Smooth muscle cell (in vitro differentiated cells): ENCODE measurements around the gene TMEM18. TPM values are rescaled to one million over a fixed set of nuclear protein-coding genes. Genes with fewer than 3 reads are reported as not detected.

ENCODE experiments used
- DNase-seq: peaks from one replicate; lab custom pipeline; 2025; ENCODE audit not compliant: unreplicated experiment; lab: John Stamatoyannopoulos, UW
- H2AFZ ChIP-seq: fragments of 200-600 bp; sonication (generic); 2 replicates; pipeline ENCODE4 v1.6.0; 2016; ENCODE audit warnings: antibody characterized with exemption, low read depth, mild to moderate bottlenecking
- H3F3A ChIP-seq: fragments of 200-600 bp; sonication (generic); 2 replicates; pipeline ENCODE4 v1.6.0; 2017; ENCODE audit warnings: antibody characterized with exemption, low read depth
- H3K27ac ChIP-seq: fragments of 200-600 bp; sonication (generic); 2 replicates; pipeline ENCODE4 v1.5.1; 2016; ENCODE audit warnings: low read depth, mild to moderate bottlenecking
- H3K27me3 ChIP-seq: fragments of 200-600 bp; sonication (generic); 2 replicates; pipeline ENCODE4 v1.6.1; 2016; ENCODE audit warnings: low read depth, mild to moderate bottlenecking
- H3K36me3 ChIP-seq: fragments of 200-600 bp; sonication (generic); 2 replicates; pipeline ENCODE4 v1.5.1; 2016; ENCODE audit warnings: low read depth
- H3K4me1 ChIP-seq: fragments of 200-600 bp; sonication (generic); 2 replicates; pipeline ENCODE4 v1.5.1; 2016; ENCODE audit warnings: low read depth
- H3K4me2 ChIP-seq: fragments of 200-600 bp; sonication (generic); 2 replicates; pipeline ENCODE4 v1.6.0; 2016; ENCODE audit warnings: mild to moderate bottlenecking
- H3K4me3 ChIP-seq: fragments of 200-600 bp; sonication (generic); 2 replicates; pipeline ENCODE4 v1.5.1; 2016; ENCODE audit warnings: mild to moderate bottlenecking
- H3K79me2 ChIP-seq: fragments of 200-600 bp; sonication (generic); 2 replicates; pipeline ENCODE4 v1.6.0; 2016; ENCODE audit warnings: low read depth, mild to moderate bottlenecking
- H3K9ac ChIP-seq: fragments of 200-600 bp; sonication (generic); 2 replicates; pipeline ENCODE4 v1.6.0; 2016; ENCODE audit warnings: low read depth
- H3K9me3 ChIP-seq: fragments of 200-600 bp; sonication (generic); replicated peaks from 2 replicates; pipeline ENCODE4 v1.5.1; 2016; ENCODE audit warnings: low read depth
- H4K20me1 ChIP-seq: fragments of 200-600 bp; sonication (generic); 2 replicates; pipeline ENCODE4 v1.6.0; 2016; ENCODE audit warnings: low read depth
- CTCF ChIP-seq: fragments of 200-600 bp; sonication (generic); IDR thresholded peaks from 2 replicates; pipeline ENCODE4 v1.5.1; 2017; ENCODE audit warnings: borderline replicate concordance, mild to moderate bottlenecking, antibody characterized with exemption; ENCODE audit not compliant: insufficient read depth, poor library complexity, severe bottlenecking
- WGBS: methylation state at CpG from one replicate; pipeline ENCODE4 v1.1.7; 2016; ENCODE audit warnings: low lambda C conversion rate; 5-methylcytosine and 5-hydroxymethylcytosine counted together
- polyA plus RNA-seq: library from polyadenylated mRNA; unstranded; fragments of >200 nt; fragmentation: Nextera tagmentation; extraction: Ambion mirVana; gene quantifications from 2 replicates; pipeline ENCODE4 v1.2.1, GENCODE V29; 2016
- total RNA-seq: library from RNA; depleted of rRNA; stranded (reverse); fragments of >200 nt; gene quantifications from 2 replicates; pipeline ENCODE4 v1.2.3, GENCODE V29; 2014

TMEM18 gene
- total and polyA plus RNA-seq, 2 experiments from 2014 or later: 18.3 to 29.1 TPM

- no peaks in the 10 kb centered on the region for H3K79me2 ChIP-seq
- H3K9me3 ChIP-seq: no peaks in the 10 kb centered on the region
- H2AFZ ChIP-seq: no peak overlapping the region
- no peak overlapping the region for H3K4me3 ChIP-seq
- 89% methylated on average over 5 of the region's 5 CpGs for WGBS
- H3F3A ChIP-seq: no peaks in the 10 kb centered on the region
- no peak overlapping the region for H3K27ac ChIP-seq
- DNase-seq: no peak
- no peak overlapping the region for H3K4me2 ChIP-seq
- TF ChIP-seq CTCF: no peak
- H3K4me1 ChIP-seq: no peaks in the 10 kb centered on the region
- H3K36me3 ChIP-seq: no peaks in the 10 kb centered on the region
- H4K20me1 ChIP-seq: no peaks in the 10 kb centered on the region
- no peak overlapping the region for H3K9ac ChIP-seq
- H3K27me3 ChIP-seq: no peaks in the 10 kb centered on the region
These were observed 46.6 kb upstream of the TMEM18 start for GRCh38 chr2:723761-724160.

- Histone ChIP-seq H3F3A (no peaks in the 10 kb centered on the region), H3K27me3 (no peaks in the 10 kb centered on the region), H3K4me2 (no peak overlapping the region), H3K9ac (no peak overlapping the region), H3K79me2 (no peaks in the 10 kb centered on the region), H3K36me3 (no peaks in the 10 kb centered on the region), H2AFZ (no peak overlapping the region), H3K9me3 (no peaks in the 10 kb centered on the region), H3K27ac (no peak overlapping the region), H3K4me1 (no peaks in the 10 kb centered on the region), H3K4me3 (no peak overlapping the region), H4K20me1 (no peaks in the 10 kb centered on the region)
- no peak for DNase-seq
- 96% methylated on average over 21 of the region's 21 CpGs for WGBS
- no peak for TF ChIP-seq CTCF
These were observed 43.6 kb upstream of the TMEM18 start for GRCh38 chr2:720842-721241.

DNA sequence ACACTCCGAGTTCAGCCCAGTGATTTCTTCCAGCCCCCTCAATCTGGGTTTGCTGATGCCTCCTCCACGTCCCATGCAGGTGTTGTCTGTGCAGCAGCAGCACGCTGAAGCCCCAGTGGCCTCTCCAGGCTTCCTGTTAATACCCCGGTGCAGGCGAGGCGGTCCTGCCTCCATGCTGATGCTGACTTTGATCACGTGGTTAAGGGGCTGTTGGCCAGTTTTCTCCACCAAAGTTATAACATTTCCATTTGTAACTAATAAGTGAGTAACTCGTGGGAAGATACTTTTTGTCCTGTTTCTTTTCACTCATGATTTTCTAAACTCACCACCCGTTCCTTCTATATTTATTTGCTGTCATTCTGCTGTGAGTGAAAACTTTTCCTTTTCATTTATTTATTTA lies 42.5 kb upstream of the TMEM18 start:
- H4K20me1 ChIP-seq: no peaks in the 10 kb centered on the region
- TF ChIP-seq CTCF: no peak

DNA sequence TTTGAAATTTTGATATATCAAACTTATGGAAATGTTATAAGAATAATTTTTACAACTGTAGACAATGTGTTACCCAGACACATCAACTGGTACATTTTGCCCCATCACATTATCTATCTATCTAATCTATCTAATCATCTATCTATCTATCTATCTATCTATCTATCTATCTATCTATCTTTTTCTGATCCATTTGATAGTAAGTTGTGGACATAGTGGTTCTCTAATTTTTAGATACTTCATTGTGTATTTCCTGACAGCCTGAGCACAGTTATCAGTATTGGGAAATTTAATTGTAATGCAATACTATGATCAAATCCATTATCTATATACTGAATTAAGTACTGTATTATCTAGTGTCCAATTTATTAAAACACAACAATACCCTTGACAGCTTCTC lies 42.0 kb upstream of the TMEM18 start:
- Histone ChIP-seq H3K9me3 (no peaks in the 10 kb centered on the region), H3K36me3 (no peaks in the 10 kb centered on the region), H4K20me1 (no peaks in the 10 kb centered on the region), H3K4me2 (no peak overlapping the region), H3K9ac (no peak overlapping the region), H3K4me3 (no peak overlapping the region), H2AFZ (no peak overlapping the region), H3K4me1 (no peaks in the 10 kb centered on the region), H3K79me2 (no peaks in the 10 kb centered on the region), H3F3A (no peaks in the 10 kb centered on the region), H3K27ac (no peak overlapping the region), H3K27me3 (no peaks in the 10 kb centered on the region)
- DNase-seq: no peak
- no peak for TF ChIP-seq CTCF

More for the DNA sequence above, 42.5 kb upstream of the TMEM18 start:
- Histone ChIP-seq H3K27ac (no peak overlapping the region), H3K4me2 (no peak overlapping the region), H3K9ac (no peak overlapping the region), H2AFZ (no peak overlapping the region), H3K27me3 (no peaks in the 10 kb centered on the region), H3K79me2 (no peaks in the 10 kb centered on the region), H3K4me3 (no peak overlapping the region), H3K9me3 (no peaks in the 10 kb centered on the region), H3K4me1 (no peaks in the 10 kb centered on the region), H3F3A (no peaks in the 10 kb centered on the region), H3K36me3 (no peaks in the 10 kb centered on the region)
- no peak for DNase-seq
- WGBS: 81% methylated on average over 9 of the region's 9 CpGs
